OCI-LY3 (cell line): Measurements from ENCODE around the gene CILP2.

Experiments used
- H2AFZ ChIP-seq: fragments of 200-600, 300-600 bp; shearing (Covaris generic); 2 replicates; pipeline ENCODE4 v1.6.0; 2014; ENCODE audit warnings: antibody characterized with exemption, low read depth, low read length
- H3K27ac ChIP-seq: fragments of 200-600, 300-600 bp; sonication (generic); 2 replicates; pipeline ENCODE4 v1.5.1; 2014; ENCODE audit warnings: mild to moderate bottlenecking, low read length, moderate library complexity, mixed read lengths
- H3K27me3 ChIP-seq: fragments of 200-600, 300-600 bp; sonication (generic); 2 replicates; pipeline ENCODE4 v1.6.1; 2014; ENCODE audit warnings: low read depth, low read length, mixed read lengths
- H3K36me3 ChIP-seq: fragments of 200-600, 300-600 bp; sonication (generic); replicated peaks from 2 replicates; pipeline ENCODE3; 2014; ENCODE audit warnings: low read depth, low read length, mixed read lengths
- H3K4me1 ChIP-seq: fragments of 300-600, 200-600 bp; sonication (generic); 2 replicates; pipeline ENCODE4 v1.6.1; 2014; ENCODE audit warnings: low read length, mixed read lengths
- H3K4me2 ChIP-seq: fragments of 200-600, 300-600 bp; sonication (generic); 2 replicates; pipeline ENCODE4 v1.6.1; 2014; ENCODE audit warnings: low read length, mixed read lengths
- H3K4me3 ChIP-seq: fragments of 300-600, 200-600 bp; sonication (generic); 2 replicates; pipeline ENCODE4 v1.5.1; 2014; ENCODE audit warnings: antibody characterized with exemption, mild to moderate bottlenecking, low read length, moderate library complexity
- H3K79me2 ChIP-seq: fragments of 300-600, 200-600 bp; shearing (Covaris generic); 2 replicates; pipeline ENCODE4 v1.6.1; 2014; ENCODE audit warnings: mild to moderate bottlenecking, low read length, mixed read lengths
- H3K9ac ChIP-seq: fragments of 300-600, 200-600 bp; shearing (Covaris generic); 2 replicates; pipeline ENCODE4 v1.6.0; 2014; ENCODE audit warnings: mild to moderate bottlenecking, low read length, moderate library complexity
- H3K9me3 ChIP-seq: fragments of 200-600, 300-600 bp; shearing (Covaris generic); 2 replicates; pipeline ENCODE4 v1.6.1; 2014; ENCODE audit warnings: low read length, mixed read lengths; ENCODE audit not compliant: insufficient read depth
- H4K20me1 ChIP-seq: fragments of 200-600, 300-600 bp; sonication (generic); 2 replicates; pipeline ENCODE4 v1.6.1; 2016; ENCODE audit warnings: low read length, mixed read lengths; ENCODE audit not compliant: insufficient read depth
- CTCF ChIP-seq: fragments of 200-600, 300-600 bp; sonication (generic); IDR thresholded peaks from 2 replicates; pipeline ENCODE4 v1.5.1; 2014; ENCODE audit warnings: antibody characterized with exemption, low read length, low read depth
- EZH2phosphoT487 ChIP-seq: fragments of 200-600 bp; shearing (Covaris generic); IDR thresholded peaks from 2 replicates; pipeline ENCODE4 v1.6.1; 2018; ENCODE audit warnings: antibody characterized with exemption, mixed run types, low read depth

The CILP2 gene

GRCh38 chr19:19502808-19503602 is 35.1 kb upstream of the CILP2 start:
- Histone ChIP-seq H4K20me1 (no peaks in the 10 kb centered on the region), H3K4me1 (no peaks in the 10 kb centered on the region), H3K27ac (no peak overlapping the region), H3K9ac (no peak overlapping the region), H3K36me3 (peaks cover 56% of the 10 kb centered on the region), H3K9me3 (no peaks in the 10 kb centered on the region), H3K4me2 (no peak overlapping the region), H2AFZ (no peak overlapping the region), H3K4me3 (no peak overlapping the region), H3K27me3 (no peaks in the 10 kb centered on the region), H3K79me2 (no peaks in the 10 kb centered on the region; the same call in 1 of the 2 replicates)
- TF ChIP-seq EZH2phosphoT487 (no peak), CTCF (no peak)

- Histone ChIP-seq H3K4me1 (no peaks in the 10 kb centered on the region), H3K36me3 (peaks cover 43% of the 10 kb centered on the region), H3K27ac (no peak overlapping the region), H3K9ac (no peak overlapping the region), H3K9me3 (no peaks in the 10 kb centered on the region), H3K79me2 (no peaks in the 10 kb centered on the region), H3K4me3 (no peak overlapping the region), H4K20me1 (no peaks in the 10 kb centered on the region), H3K4me2 (no peak overlapping the region), H2AFZ (no peak overlapping the region), H3K27me3 (no peaks in the 10 kb centered on the region)
- no peak for TF ChIP-seq EZH2phosphoT487
- TF ChIP-seq CTCF: no peak
Measured at GRCh38 chr19:19504754-19505668, 33.1 kb upstream of the CILP2 start.

DNA sequence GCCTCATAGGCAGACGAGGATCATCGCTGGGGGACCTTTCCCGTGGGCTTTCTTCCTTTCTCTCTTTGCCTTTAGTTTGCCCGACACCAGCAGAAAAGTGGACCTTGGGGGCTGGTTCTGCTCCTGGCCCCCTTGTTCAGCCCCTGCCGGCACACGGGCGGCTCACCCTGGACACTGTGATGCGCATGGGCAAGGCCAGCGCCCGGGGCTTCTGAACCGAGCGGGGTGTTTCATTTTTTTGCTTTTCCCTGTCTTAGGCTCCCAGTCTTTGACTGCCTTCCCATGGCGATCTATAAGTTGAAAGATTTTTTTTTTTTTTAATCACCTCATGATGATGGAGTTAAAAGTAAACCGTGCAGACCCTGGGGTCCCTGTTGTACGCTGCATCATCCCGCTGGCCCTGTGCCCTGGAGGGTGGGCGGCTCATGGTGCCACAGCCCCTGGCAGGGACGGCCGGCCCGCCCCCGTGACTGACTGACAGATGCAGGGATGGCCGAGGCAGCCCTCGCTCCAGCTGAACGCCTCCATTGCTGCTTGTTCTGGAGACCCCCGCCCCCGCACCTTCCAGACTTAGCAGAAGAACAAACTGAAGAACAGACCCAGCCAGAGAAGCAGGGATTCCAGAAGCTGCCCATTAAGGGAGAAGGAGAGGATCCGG is 32.3 kb upstream of the CILP2 start:
- H3K9me3 ChIP-seq: no peaks in the 10 kb centered on the region
- no peak overlapping the region for H3K9ac ChIP-seq
- TF ChIP-seq CTCF (no peak), EZH2phosphoT487 (no peak)
- no peaks in the 10 kb centered on the region for H3K4me1 ChIP-seq
- H2AFZ ChIP-seq: no peak overlapping the region
- H3K79me2 ChIP-seq: no peaks in the 10 kb centered on the region
- no peak overlapping the region for H3K27ac ChIP-seq
- H3K36me3 ChIP-seq: peaks cover 38% of the 10 kb centered on the region
- H3K4me2 ChIP-seq: no peak overlapping the region
- H4K20me1 ChIP-seq: no peaks in the 10 kb centered on the region
- H3K4me3 ChIP-seq: no peak overlapping the region
- no peaks in the 10 kb centered on the region for H3K27me3 ChIP-seq

DNA sequence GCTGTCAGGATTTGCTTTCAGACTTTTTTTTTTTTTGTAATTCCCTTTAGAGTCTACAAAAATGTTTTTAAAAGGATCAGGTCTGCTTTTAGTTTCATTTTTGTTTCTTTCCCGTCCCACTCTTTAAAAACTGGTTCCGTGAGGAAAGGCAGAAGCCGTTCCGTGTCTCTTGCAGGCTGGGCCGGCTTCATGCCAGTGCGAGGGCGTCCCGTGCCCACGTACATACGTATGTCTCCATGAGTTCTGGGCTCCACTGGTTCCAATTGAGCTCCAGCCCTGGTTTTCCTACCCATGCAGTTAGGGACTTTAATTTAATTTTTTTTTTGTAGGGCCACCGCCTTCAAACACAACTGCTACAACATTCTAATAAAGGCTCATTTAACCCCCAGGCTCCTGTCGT is 31.5 kb upstream of the CILP2 start:
- H3K27ac ChIP-seq: no peak overlapping the region
- no peaks in the 10 kb centered on the region for H3K79me2 ChIP-seq
- H3K4me1 ChIP-seq: no peaks in the 10 kb centered on the region
- TF ChIP-seq EZH2phosphoT487 (no peak), CTCF (no peak)
- H3K4me2 ChIP-seq: no peak overlapping the region
- no peak overlapping the region for H3K9ac ChIP-seq
- no peak overlapping the region for H3K4me3 ChIP-seq
- no peaks in the 10 kb centered on the region for H3K9me3 ChIP-seq
- H4K20me1 ChIP-seq: no peaks in the 10 kb centered on the region
- peaks cover 33% of the 10 kb centered on the region for H3K36me3 ChIP-seq
- no peak overlapping the region for H2AFZ ChIP-seq
- no peaks in the 10 kb centered on the region for H3K27me3 ChIP-seq
